NCI-H526 treated with DMSO at 0.1 percent for 48 hours (cell line): ENCODE data around the gene TBC1D8.

Experiments used
- DNase-seq: peaks from one replicate; lab custom pipeline; 2025; lab: John Stamatoyannopoulos, UW

TBC1D8 gene

GRCh38 chr2:101162561-101163330 lies 11.6 kb upstream of the TBC1D8 start:
- DNase-seq: no peak

GRCh38 chr2:101161658-101162057 lies 10.5 kb upstream of the TBC1D8 start:
- DNase-seq: no peak

GRCh38 chr2:101160454-101160853 lies 9.3 kb upstream of the TBC1D8 start:
- DNase-seq: no peak

- DNase-seq: no peak
Observed at GRCh38 chr2:101159526-101159925, 8.3 kb upstream of the TBC1D8 start.

- no peak for DNase-seq
Observed at GRCh38 chr2:101157272-101157671, 6.1 kb upstream of the TBC1D8 start.

GRCh38 chr2:101153787-101154186 lies 2.6 kb upstream of the TBC1D8 start:
- no peak for DNase-seq

- no peak for DNase-seq
Observed at GRCh38 chr2:101153077-101153707, 2.0 kb upstream of the TBC1D8 start.

GRCh38 chr2:101152272-101153076 lies 1.3 kb upstream of the TBC1D8 start:
- DNase-seq: peak; percentile 64

- no peak for DNase-seq
Observed at GRCh38 chr2:101151859-101152271, 683 bp upstream of the TBC1D8 start.

- DNase-seq: peak; percentile 18
Observed at GRCh38 chr2:101150306-101151145, 656 bp downstream of the TBC1D8 start.

GRCh38 chr2:101149241-101150192 lies 1.7 kb downstream of the TBC1D8 start:
- peak; percentile 20 for DNase-seq

GRCh38 chr2:101148777-101149176 lies 2.4 kb downstream of the TBC1D8 start:
- DNase-seq: no peak

- DNase-seq: no peak
Observed at GRCh38 chr2:101147971-101148370, 3.2 kb downstream of the TBC1D8 start.

- no peak for DNase-seq
Observed at GRCh38 chr2:101147062-101147461, 4.1 kb downstream of the TBC1D8 start.

- no peak for DNase-seq
Observed at GRCh38 chr2:101146535-101146934, 4.6 kb downstream of the TBC1D8 start.

- no peak for DNase-seq
Observed at GRCh38 chr2:101145406-101145805, 5.8 kb downstream of the TBC1D8 start.

- DNase-seq: no peak
Observed at GRCh38 chr2:101142163-101142562, 9.0 kb downstream of the TBC1D8 start.

GRCh38 chr2:101140978-101141655 lies 10.1 kb downstream of the TBC1D8 start:
- DNase-seq: no peak

GRCh38 chr2:101140237-101140636 lies 10.9 kb downstream of the TBC1D8 start:
- no peak for DNase-seq

- DNase-seq: no peak
Observed at GRCh38 chr2:101139495-101139894, 11.7 kb downstream of the TBC1D8 start.
